Loucy (cell line): ENCODE results near the gene PIGN.

Source experiments
- H2AFZ ChIP-seq: fragments of 200-600 bp; sonication (generic); 2 replicates; pipeline ENCODE4 v1.6.0; 2016; ENCODE audit warnings: antibody characterized with exemption, mild to moderate bottlenecking, low read length, moderate library complexity
- H3F3A ChIP-seq: fragments of 200-600 bp; 2 replicates; pipeline ENCODE4 v1.6.0; 2016; ENCODE audit warnings: antibody characterized with exemption, low read depth, mild to moderate bottlenecking
- H3K27me3 ChIP-seq: fragments of 200-600 bp; sonication (generic); 2 replicates; pipeline ENCODE4 v1.6.1; 2014; ENCODE audit warnings: low read length, mild to moderate bottlenecking; ENCODE audit not compliant: insufficient read depth, poor library complexity, severe bottlenecking
- H3K36me3 ChIP-seq: fragments of 200-600 bp; sonication (generic); 2 replicates; pipeline ENCODE4 v1.6.1; 2016; ENCODE audit warnings: low read length; ENCODE audit not compliant: insufficient read depth
- H3K4me1 ChIP-seq: fragments of 200-600 bp; sonication (generic); 2 replicates; pipeline ENCODE4 v1.5.1; 2014; ENCODE audit warnings: low read length, mild to moderate bottlenecking; ENCODE audit not compliant: insufficient read depth, poor library complexity, severe bottlenecking
- H3K4me2 ChIP-seq: fragments of 200-600 bp; sonication (generic); 2 replicates; pipeline ENCODE4 v1.6.0; 2014; ENCODE audit warnings: antibody characterized with exemption, low read length, low read depth, mild to moderate bottlenecking; ENCODE audit not compliant: poor library complexity, severe bottlenecking
- H3K4me3 ChIP-seq: fragments of 200-600 bp; sonication (generic); 2 replicates; pipeline ENCODE4 v1.5.1; 2014; ENCODE audit warnings: low read length, mild to moderate bottlenecking, mixed read lengths; ENCODE audit not compliant: poor library complexity, severe bottlenecking
- H3K79me2 ChIP-seq: fragments of 200-600 bp; sonication (generic); 2 replicates; pipeline ENCODE4 v1.6.1; 2014; ENCODE audit warnings: low read length; ENCODE audit not compliant: insufficient read depth
- H3K9ac ChIP-seq: fragments of 200-600 bp; sonication (generic); 2 replicates; pipeline ENCODE4 v1.6.0; 2014; ENCODE audit warnings: mild to moderate bottlenecking, low read depth, low read length, moderate library complexity; ENCODE audit not compliant: poor library complexity, severe bottlenecking
- H3K9me2 ChIP-seq: fragments of 200-600 bp; sonication (generic); replicated peaks from 2 replicates; pipeline ENCODE4 v1.6.1; 2016; ENCODE audit warnings: low read depth, low read length, mixed read lengths
- H3K9me3 ChIP-seq: fragments of 200-600 bp; sonication (generic); 2 replicates; pipeline ENCODE4 v1.6.1; 2014; ENCODE audit warnings: mild to moderate bottlenecking, antibody characterized with exemption, low read length, low read depth; ENCODE audit not compliant: insufficient read depth
- H4K20me1 ChIP-seq: fragments of 200-600 bp; sonication (generic); 2 replicates; pipeline ENCODE4 v1.6.0; 2014; ENCODE audit warnings: antibody characterized with exemption, low read length, mild to moderate bottlenecking; ENCODE audit not compliant: insufficient read depth, poor library complexity, severe bottlenecking
- CTCF ChIP-seq: fragments of 200-600 bp; sonication (generic); conservative IDR thresholded peaks from 2 replicates; pipeline ENCODE4 v1.5.1; 2014; ENCODE audit warnings: mild to moderate bottlenecking, antibody characterized with exemption, low read length
- EZH2phosphoT487 ChIP-seq: fragments of 200-600 bp; IDR thresholded peaks from 2 replicates; pipeline ENCODE4 v1.6.1; 2018; ENCODE audit warnings: antibody characterized with exemption, mild to moderate bottlenecking, moderate library complexity, borderline replicate concordance

The PIGN gene

DNA sequence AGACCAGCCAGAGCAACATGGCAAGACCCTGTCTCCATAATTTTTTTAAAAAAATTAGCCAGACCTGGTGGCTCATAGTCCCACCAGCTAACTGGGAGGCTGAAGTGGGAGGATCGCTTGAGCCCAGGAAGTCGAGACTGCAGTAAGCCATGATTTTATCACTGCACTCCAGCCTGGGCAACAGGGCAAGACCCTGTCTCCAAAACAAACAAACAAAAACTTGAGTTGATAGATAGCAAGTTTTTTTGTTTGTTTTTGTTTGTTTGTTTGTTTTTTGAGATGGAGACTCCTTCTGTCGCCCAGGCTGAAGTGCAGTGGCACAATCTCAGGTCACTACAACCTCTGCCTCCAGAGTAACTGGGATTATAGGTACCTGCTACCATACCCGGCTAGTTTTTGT lies 19.0 kb upstream of the PIGN start:
- H3K9ac ChIP-seq = no peak overlapping the region
- H3F3A ChIP-seq = no peaks in the 10 kb centered on the region
- peaks cover 34% of the 10 kb centered on the region for H4K20me1 ChIP-seq
- no peak overlapping the region for H3K4me3 ChIP-seq
- H3K9me2 ChIP-seq = no peaks in the 10 kb centered on the region
- H3K4me2 ChIP-seq = peak overlapping the region; percentile 54
- H3K36me3 ChIP-seq = 0 out of 2 replicates have a peak, but pooled peaks cover 7% of the 10 kb centered on the region
- no peaks in the 10 kb centered on the region for H3K27me3 ChIP-seq
- TF ChIP-seq CTCF (no peak), EZH2phosphoT487 (no peak)
- peaks cover 91% of the 10 kb centered on the region for H3K79me2 ChIP-seq
- peaks cover 29% of the 10 kb centered on the region for H3K4me1 ChIP-seq
- H2AFZ ChIP-seq = no peak overlapping the region
- H3K9me3 ChIP-seq = peaks cover 3% of the 10 kb centered on the region; the same call in 1 of the 2 replicates

DNA sequence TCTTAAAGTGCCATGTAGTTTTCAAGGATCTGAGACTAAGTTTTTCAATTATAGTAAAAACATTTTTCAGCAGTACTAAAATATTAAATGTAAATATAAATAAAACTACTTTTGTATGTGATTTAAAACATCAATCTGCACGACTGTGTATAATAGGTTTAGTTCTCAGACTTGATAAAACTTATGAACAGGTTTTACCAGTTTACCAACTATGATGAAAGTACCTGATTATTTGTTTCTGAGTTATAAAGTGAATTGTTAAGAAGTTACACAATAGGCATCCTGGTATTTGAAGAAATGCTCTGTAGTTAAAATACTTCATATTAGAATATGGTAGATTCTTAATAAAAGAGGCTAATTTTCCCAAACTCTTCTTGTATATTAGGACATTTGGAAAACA lies 15.0 kb upstream of the PIGN start:
- peaks cover 59% of the 10 kb centered on the region for H4K20me1 ChIP-seq
- peaks cover 89% of the 10 kb centered on the region for H3K79me2 ChIP-seq

DNA sequence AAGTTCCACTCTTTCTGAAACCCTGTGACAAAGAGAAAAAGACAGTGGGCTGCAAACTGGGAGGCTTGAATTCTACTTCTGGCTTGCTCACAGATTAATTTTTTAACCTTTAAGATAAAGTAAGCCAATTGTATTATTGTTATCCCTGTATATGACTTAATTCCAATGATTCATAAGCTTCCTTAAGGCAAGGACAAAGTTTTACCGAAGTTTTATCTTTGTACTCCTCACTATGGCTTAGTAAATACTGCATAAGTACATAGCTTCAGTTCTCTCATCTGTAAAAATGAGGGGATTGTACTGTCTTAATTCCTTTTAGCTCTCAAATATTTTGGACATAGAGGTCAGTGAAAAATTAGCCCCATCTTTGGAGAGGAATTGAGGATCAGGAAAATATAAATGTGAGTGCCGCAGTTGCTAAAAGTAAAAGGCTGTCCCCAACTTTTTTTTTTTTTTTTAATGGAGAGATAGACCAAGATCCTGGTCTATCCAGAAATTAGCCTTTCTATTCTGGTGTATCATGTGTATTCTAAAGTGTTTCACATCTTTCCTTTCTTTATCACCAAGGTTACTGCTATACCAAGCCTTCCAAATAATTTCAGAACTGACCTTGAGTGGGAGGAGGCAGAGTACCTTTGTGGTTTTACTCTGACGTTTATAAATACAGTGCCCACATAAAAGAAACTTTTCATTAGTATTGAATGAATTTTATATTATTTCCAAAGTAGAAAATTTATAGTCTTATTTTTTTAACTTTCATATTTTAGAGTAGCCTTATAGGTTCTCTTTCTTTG lies 13.5 kb upstream of the PIGN start:
- H3K4me1 ChIP-seq = peaks cover 43% of the 10 kb centered on the region
- peaks cover 60% of the 10 kb centered on the region for H4K20me1 ChIP-seq
- H3F3A ChIP-seq = 0 out of 2 replicates have a peak, but pooled peaks cover 4% of the 10 kb centered on the region
- no peak overlapping the region for H3K4me3 ChIP-seq
- H3K9me3 ChIP-seq = no peaks in the 10 kb centered on the region
- 0 out of 2 replicates have a peak, but pooled peaks cover 3% of the 10 kb centered on the region for H3K36me3 ChIP-seq
- H3K9ac ChIP-seq = no peak overlapping the region
- H3K9me2 ChIP-seq = no peaks in the 10 kb centered on the region
- no peaks in the 10 kb centered on the region for H3K27me3 ChIP-seq
- H3K4me2 ChIP-seq = peak overlapping the region; percentile 11
- H2AFZ ChIP-seq = no peak overlapping the region
- TF ChIP-seq CTCF (no peak), EZH2phosphoT487 (no peak)
- H3K79me2 ChIP-seq = peaks cover 91% of the 10 kb centered on the region

More for the DNA sequence above, 15.0 kb upstream of the PIGN start:
- no peak overlapping the region for H2AFZ ChIP-seq
- H3K4me2 ChIP-seq = no peak overlapping the region
- no peaks in the 10 kb centered on the region for H3K9me3 ChIP-seq
- H3K9me2 ChIP-seq = no peaks in the 10 kb centered on the region
- 0 out of 2 replicates have a peak, but pooled peaks cover 3% of the 10 kb centered on the region for H3K36me3 ChIP-seq
- H3K9ac ChIP-seq = no peak overlapping the region
- H3K4me3 ChIP-seq = no peak overlapping the region
- no peaks in the 10 kb centered on the region for H3K27me3 ChIP-seq
- H3K4me1 ChIP-seq = peaks cover 41% of the 10 kb centered on the region
- TF ChIP-seq CTCF (no peak), EZH2phosphoT487 (no peak)
- 0 out of 2 replicates have a peak, but pooled peaks cover 3% of the 10 kb centered on the region for H3F3A ChIP-seq
